ENCODE measurements around the gene CNIH2.
"Not testable (repeated sequence)": the region's sequence is repeated elsewhere in the genome, so short reads cannot be mapped to it uniquely, and the experiment has no call there.

Gene CNIH2

GRCh38 chr11:66243782-66244535, 34.0 kb upstream of the CNIH2 start:
- Mint-ChIP-seq H3K9me3 (ENCODE audit: low read depth) (no peaks in the 10 kb centered on the region), H3K36me3 (peaks cover 2% of the 10 kb centered on the region), H3K27ac (peak overlapping the region; percentile 64), H3K4me3 (no peak overlapping the region), H3K27me3 (no peaks in the 10 kb centered on the region), H3K4me1 (ENCODE audit: low read depth) (peaks cover 2% of the 10 kb centered on the region)

GRCh38 chr11:66247295-66247694, 30.7 kb upstream of the CNIH2 start:
- Mint-ChIP-seq H3K36me3 (peaks cover 2% of the 10 kb centered on the region), H3K27me3 (no peaks in the 10 kb centered on the region), H3K9me3 (ENCODE audit: low read depth) (no peaks in the 10 kb centered on the region), H3K27ac (peak overlapping the region; percentile 75), H3K4me1 (ENCODE audit: low read depth) (peaks cover 2% of the 10 kb centered on the region), H3K4me3 (no peak overlapping the region)

- Mint-ChIP-seq H3K27ac (peak overlapping the region; percentile 43), H3K9me3 (ENCODE audit: low read depth) (no peaks in the 10 kb centered on the region), H3K36me3 (peaks cover 2% of the 10 kb centered on the region), H3K4me3 (no peak overlapping the region), H3K27me3 (no peaks in the 10 kb centered on the region), H3K4me1 (ENCODE audit: low read depth) (peaks cover 2% of the 10 kb centered on the region)
Measured at GRCh38 chr11:66247801-66248200, 30.2 kb upstream of the CNIH2 start.

- no peaks in the 10 kb centered on the region for H3K27me3 Mint-ChIP-seq
- H3K9me3 Mint-ChIP-seq (ENCODE audit: low read depth): no peaks in the 10 kb centered on the region
- H3K4me3 Mint-ChIP-seq: no peak overlapping the region
- H3K36me3 Mint-ChIP-seq: peaks cover 2% of the 10 kb centered on the region
- no peak overlapping the region for H3K27ac Mint-ChIP-seq
- H3K4me1 Mint-ChIP-seq (ENCODE audit: low read depth): no peaks in the 10 kb centered on the region
Measured at GRCh38 chr11:66248903-66249302, 29.1 kb upstream of the CNIH2 start.

GRCh38 chr11:66251809-66252208, 26.2 kb upstream of the CNIH2 start:
- Mint-ChIP-seq H3K36me3 (peaks cover 2% of the 10 kb centered on the region), H3K27me3 (no peaks in the 10 kb centered on the region), H3K4me1 (ENCODE audit: low read depth) (peaks cover 11% of the 10 kb centered on the region), H3K27ac (peak overlapping the region; percentile 64), H3K4me3 (no peak overlapping the region), H3K9me3 (ENCODE audit: low read depth) (no peaks in the 10 kb centered on the region)

GRCh38 chr11:66253081-66253480, 24.9 kb upstream of the CNIH2 start:
- H3K36me3 Mint-ChIP-seq; H3K4me3 Mint-ChIP-seq; H3K9me3 Mint-ChIP-seq (ENCODE audit: low read depth); H3K27me3 Mint-ChIP-seq: not testable (repeated sequence)
- H3K4me1 Mint-ChIP-seq (ENCODE audit: low read depth): peaks cover 13% of the 10 kb centered on the region
- H3K27ac Mint-ChIP-seq: peak overlapping the region; percentile 55

- Mint-ChIP-seq H3K36me3 (peaks cover 2% of the 10 kb centered on the region), H3K4me1 (ENCODE audit: low read depth) (peaks cover 27% of the 10 kb centered on the region), H3K9me3 (ENCODE audit: low read depth) (no peaks in the 10 kb centered on the region), H3K27me3 (no peaks in the 10 kb centered on the region), H3K27ac (peak overlapping the region; percentile 66), H3K4me3 (peak overlapping the region; percentile 92)
Measured at GRCh38 chr11:66258473-66258893, 19.5 kb upstream of the CNIH2 start.

- Mint-ChIP-seq H3K36me3 (peaks cover 2% of the 10 kb centered on the region), H3K4me1 (ENCODE audit: low read depth) (peaks cover 27% of the 10 kb centered on the region), H3K4me3 (peak overlapping the region; percentile 92), H3K9me3 (ENCODE audit: low read depth) (no peaks in the 10 kb centered on the region), H3K27me3 (no peaks in the 10 kb centered on the region), H3K27ac (peak overlapping the region; percentile 66)
Measured at GRCh38 chr11:66259225-66259624, 18.8 kb upstream of the CNIH2 start.

- Mint-ChIP-seq H3K27ac (no peak overlapping the region), H3K4me3 (peak overlapping the region; percentile 92), H3K36me3 (peaks cover 2% of the 10 kb centered on the region), H3K27me3 (no peaks in the 10 kb centered on the region), H3K9me3 (ENCODE audit: low read depth) (no peaks in the 10 kb centered on the region), H3K4me1 (ENCODE audit: low read depth) (peaks cover 27% of the 10 kb centered on the region)
Measured at GRCh38 chr11:66259956-66260355, 18.0 kb upstream of the CNIH2 start.

- Mint-ChIP-seq H3K27me3 (no peaks in the 10 kb centered on the region), H3K36me3 (peaks cover 2% of the 10 kb centered on the region), H3K4me1 (ENCODE audit: low read depth) (peaks cover 19% of the 10 kb centered on the region), H3K27ac (no peak overlapping the region), H3K9me3 (ENCODE audit: low read depth) (no peaks in the 10 kb centered on the region), H3K4me3 (no peak overlapping the region)
Measured at GRCh38 chr11:66261578-66261977, 16.4 kb upstream of the CNIH2 start.

- H3K9me3 Mint-ChIP-seq (ENCODE audit: low read depth): no peaks in the 10 kb centered on the region
- no peak overlapping the region for H3K27ac Mint-ChIP-seq
- peaks cover 2% of the 10 kb centered on the region for H3K36me3 Mint-ChIP-seq
- H3K4me3 Mint-ChIP-seq: no peak overlapping the region
- H3K27me3 Mint-ChIP-seq: no peaks in the 10 kb centered on the region
- peaks cover 17% of the 10 kb centered on the region for H3K4me1 Mint-ChIP-seq (ENCODE audit: low read depth)
Measured at GRCh38 chr11:66262191-66262590, 15.8 kb upstream of the CNIH2 start.

- peaks cover 2% of the 10 kb centered on the region for H3K36me3 Mint-ChIP-seq
- H3K9me3 Mint-ChIP-seq (ENCODE audit: low read depth): no peaks in the 10 kb centered on the region
- H3K4me1 Mint-ChIP-seq (ENCODE audit: low read depth): peaks cover 17% of the 10 kb centered on the region
- no peak overlapping the region for H3K4me3 Mint-ChIP-seq
- H3K27ac Mint-ChIP-seq: no peak overlapping the region
- no peaks in the 10 kb centered on the region for H3K27me3 Mint-ChIP-seq
Measured at GRCh38 chr11:66262696-66263095, 15.3 kb upstream of the CNIH2 start.

- H3K4me3 Mint-ChIP-seq: no peak overlapping the region
- no peaks in the 10 kb centered on the region for H3K9me3 Mint-ChIP-seq (ENCODE audit: low read depth)
- H3K36me3 Mint-ChIP-seq: peaks cover 2% of the 10 kb centered on the region
- no peak overlapping the region for H3K27ac Mint-ChIP-seq
- peaks cover 20% of the 10 kb centered on the region for H3K4me1 Mint-ChIP-seq (ENCODE audit: low read depth)
- H3K27me3 Mint-ChIP-seq: no peaks in the 10 kb centered on the region
Measured at GRCh38 chr11:66263231-66263630, 14.7 kb upstream of the CNIH2 start.

GRCh38 chr11:66263785-66264184, 14.2 kb upstream of the CNIH2 start:
- no peaks in the 10 kb centered on the region for H3K27me3 Mint-ChIP-seq
- no peak overlapping the region for H3K27ac Mint-ChIP-seq
- no peak overlapping the region for H3K4me3 Mint-ChIP-seq
- no peaks in the 10 kb centered on the region for H3K9me3 Mint-ChIP-seq (ENCODE audit: low read depth)
- peaks cover 18% of the 10 kb centered on the region for H3K4me1 Mint-ChIP-seq (ENCODE audit: low read depth)
- H3K36me3 Mint-ChIP-seq: peaks cover 2% of the 10 kb centered on the region

GRCh38 chr11:66264383-66264782, 13.6 kb upstream of the CNIH2 start:
- no peak overlapping the region for H3K4me3 Mint-ChIP-seq
- no peaks in the 10 kb centered on the region for H3K36me3 Mint-ChIP-seq
- peaks cover 16% of the 10 kb centered on the region for H3K4me1 Mint-ChIP-seq (ENCODE audit: low read depth)
- no peaks in the 10 kb centered on the region for H3K27me3 Mint-ChIP-seq
- no peaks in the 10 kb centered on the region for H3K9me3 Mint-ChIP-seq (ENCODE audit: low read depth)
- no peak overlapping the region for H3K27ac Mint-ChIP-seq

GRCh38 chr11:66264914-66265313, 13.1 kb upstream of the CNIH2 start:
- no peaks in the 10 kb centered on the region for H3K27me3 Mint-ChIP-seq
- no peaks in the 10 kb centered on the region for H3K9me3 Mint-ChIP-seq (ENCODE audit: low read depth)
- H3K27ac Mint-ChIP-seq: no peak overlapping the region
- H3K36me3 Mint-ChIP-seq: no peaks in the 10 kb centered on the region
- H3K4me1 Mint-ChIP-seq (ENCODE audit: low read depth): peaks cover 16% of the 10 kb centered on the region
- H3K4me3 Mint-ChIP-seq: no peak overlapping the region
